ENCODE results near the gene SEPTIN6.

GRCh38 chrX:119659522-119659921 is 33.4 kb downstream of the SEPTIN6 start:
- TF ChIP-seq EZH2 (IDR thresholded peaks at IDR 0.05; ENCODE audit: borderline replicate concordance, low read depth, low read length, severe bottlenecking) (no peak), MAX (IDR thresholded peaks at IDR 0.05; ENCODE audit: insufficient read depth, insufficient read length) (no peak), CTCF (IDR thresholded peaks at IDR 0.05; ENCODE audit: extremely low read depth in 1 of 2, insufficient read depth in 1 of 2, low read depth in 1 of 2, low read length in 2 of 2) (no peak), POLR2AphosphoS5 (IDR thresholded peaks at IDR 0.05; ENCODE audit: insufficient read depth, low read depth, low read length) (no peak), POLR2A (IDR thresholded peaks at IDR 0.05; ENCODE audit: low read depth, low read length) (no peak)

Data from endothelial cell of umbilical vein (primary cell).